ENCODE measurements around the gene RAB8B. TPM values are rescaled to one million over a fixed set of nuclear protein-coding genes. Genes with fewer than 3 reads are reported as not detected.
"Not testable (repeated sequence)": the region's sequence is repeated elsewhere in the genome, so short reads cannot be mapped to it uniquely, and the experiment has no call there.

Gene RAB8B
- polyA plus RNA-seq, 3 donors: 2.7 to 24.2 (median 11.2) TPM

DNA sequence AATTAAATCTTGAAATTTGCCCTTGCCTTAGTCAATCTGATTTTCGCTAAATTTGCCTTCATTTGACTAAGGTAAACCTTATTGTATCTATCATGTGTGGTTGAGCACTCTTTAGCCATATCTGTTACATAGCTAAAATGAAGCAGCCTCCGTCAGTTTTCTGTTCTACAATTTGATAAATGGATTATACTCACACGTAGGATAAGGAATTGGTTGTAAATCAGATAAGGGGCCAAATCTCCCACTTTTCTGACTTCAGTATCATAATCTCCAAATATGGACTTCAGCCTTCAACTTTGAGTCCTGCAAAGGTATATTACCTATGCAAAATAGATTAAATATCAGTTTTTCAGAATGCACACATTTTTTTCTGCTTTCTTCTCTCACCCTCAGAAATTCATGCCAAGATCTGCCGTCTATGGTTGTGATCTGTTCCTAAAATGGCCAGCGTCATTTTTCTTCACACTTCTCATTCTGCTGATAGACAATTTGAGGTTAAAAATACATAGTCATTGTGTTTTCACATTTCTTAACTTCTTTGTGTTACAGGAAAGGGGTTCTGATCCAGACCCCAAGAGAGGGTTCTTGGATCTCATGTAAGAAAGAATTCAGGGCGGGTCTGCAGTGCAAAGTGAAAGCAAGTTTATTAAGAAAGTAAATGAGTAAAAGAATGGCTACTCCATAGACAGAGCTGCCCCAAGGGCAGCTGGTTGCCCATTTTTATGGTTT, 36.9 kb downstream of the RAB8B start:
- WGBS, 3 donors: 60 to 84% (median 66%) methylated on average over 6 of the region's 6 CpGs
- H3K27ac ChIP-seq (ENCODE audit: low read depth, low read length): no peak overlapping the region

DNA sequence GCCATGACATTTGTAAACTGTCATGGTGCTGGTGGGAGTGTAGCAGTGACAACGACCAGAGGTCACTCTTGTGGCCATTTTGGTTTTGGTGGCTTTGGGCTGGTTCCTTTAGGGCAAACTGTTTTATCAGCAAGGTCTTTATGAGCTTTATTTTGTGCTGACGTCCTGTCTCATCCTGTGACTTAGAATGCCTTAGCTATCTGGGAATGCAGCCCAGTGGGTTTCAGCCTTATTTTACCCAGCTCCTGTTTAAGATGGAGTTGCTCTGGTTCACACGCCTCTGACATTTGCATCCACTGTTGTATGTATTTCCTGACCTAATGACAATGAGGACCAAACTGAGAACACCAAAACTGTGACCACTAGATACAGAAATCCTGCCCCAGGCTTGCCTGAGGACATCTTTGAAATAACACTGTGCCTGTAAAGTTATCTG, 37.6 kb downstream of the RAB8B start:
- 59 to 86% (median 68%) methylated on average over 3 of the region's 3 CpGs for WGBS, 3 donors
- H3K27ac ChIP-seq (ENCODE audit: low read depth, low read length): no peak overlapping the region

GRCh38 chr15:63227689-63228088, 38.3 kb downstream of the RAB8B start:
- WGBS, 3 donors: 96 to 100% (median 96%) methylated on average over 2 of the region's 2 CpGs
- H3K27ac ChIP-seq (ENCODE audit: low read depth, low read length): no peak overlapping the region

DNA sequence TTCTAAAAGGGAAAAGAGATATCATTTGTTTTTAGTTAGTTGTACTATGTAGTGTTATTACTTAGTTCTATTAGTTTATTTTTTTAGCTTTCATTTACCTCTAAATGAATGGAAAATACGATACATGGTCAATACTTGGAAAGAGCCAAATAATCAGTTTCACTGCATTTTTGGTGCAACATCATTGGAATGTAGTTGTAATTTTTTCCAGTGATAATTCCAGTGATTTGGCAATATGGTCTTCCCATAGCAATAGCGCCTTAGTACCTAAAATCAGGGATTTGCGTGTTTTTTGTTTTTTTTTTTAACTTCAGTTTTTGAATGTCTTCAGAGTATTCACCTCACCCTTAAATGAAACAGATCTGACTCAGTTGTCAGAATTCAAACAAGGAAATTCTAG, 41.8 kb downstream of the RAB8B start:
- H3K27ac ChIP-seq (ENCODE audit: low read depth, low read length): no peak overlapping the region
- 92 to 97% (median 95%) methylated on average over 3 of the region's 3 CpGs for WGBS, 3 donors

- H3K27ac ChIP-seq (ENCODE audit: low read depth, low read length): no peak overlapping the region
- 23 to 75% (median 38%) methylated on average over 1 of the region's 1 CpG for WGBS, 3 donors
Measured at GRCh38 chr15:63231706-63232105, 42.3 kb downstream of the RAB8B start.

DNA sequence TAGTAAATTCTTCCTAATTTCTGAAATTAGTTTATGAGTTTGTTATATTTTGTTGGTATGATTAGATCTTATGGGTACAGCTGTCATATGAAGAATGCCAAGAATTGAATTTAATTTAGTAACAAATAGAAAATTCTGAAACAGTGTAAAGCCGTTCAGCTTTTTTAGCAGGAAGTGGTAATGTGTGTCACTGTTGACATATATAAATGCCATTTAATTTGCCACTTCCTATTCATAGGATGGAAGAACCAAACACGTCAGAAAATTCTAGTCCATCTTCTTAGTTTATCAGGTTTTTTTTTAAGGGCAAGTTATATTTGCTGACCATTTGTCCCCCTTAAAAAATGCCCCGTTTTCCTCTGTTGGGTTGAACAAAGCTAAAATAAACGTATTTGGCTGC, 43.0 kb downstream of the RAB8B start:
- no peak overlapping the region for H3K27ac ChIP-seq (ENCODE audit: low read depth, low read length)
- 50 to 83% (median 53%) methylated on average over 4 of the region's 4 CpGs for WGBS, 3 donors

DNA sequence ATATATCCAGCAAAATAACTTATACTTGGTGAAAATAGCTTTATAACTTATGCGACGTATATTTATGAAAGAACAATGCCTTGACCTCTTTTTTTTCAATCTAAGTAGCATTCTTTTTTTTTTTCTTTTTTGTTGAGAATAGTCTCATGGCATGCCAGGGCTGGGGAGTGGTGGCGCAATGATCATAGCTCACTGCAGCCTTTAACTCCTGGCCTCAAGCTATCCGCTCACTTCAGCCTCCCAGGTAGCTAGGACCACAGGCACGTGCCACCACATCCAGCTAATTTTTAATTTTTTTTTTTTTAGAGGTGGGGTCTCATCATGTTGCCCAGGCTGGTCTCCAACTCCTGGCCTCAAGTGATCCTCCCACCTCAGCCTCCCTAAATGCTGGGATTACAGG, 43.5 kb downstream of the RAB8B start:
- no peak overlapping the region for H3K27ac ChIP-seq (ENCODE audit: low read depth, low read length)
- 93 to 96% (median 94%) methylated on average over 5 of the region's 5 CpGs for WGBS, 3 donors

GRCh38 chr15:63233667-63234423, 44.4 kb downstream of the RAB8B start:
- no peak overlapping the region for H3K27ac ChIP-seq (ENCODE audit: low read depth, low read length)
- 25 to 37% (median 34%) methylated on average over 5 of the region's 5 CpGs for WGBS, 3 donors

DNA sequence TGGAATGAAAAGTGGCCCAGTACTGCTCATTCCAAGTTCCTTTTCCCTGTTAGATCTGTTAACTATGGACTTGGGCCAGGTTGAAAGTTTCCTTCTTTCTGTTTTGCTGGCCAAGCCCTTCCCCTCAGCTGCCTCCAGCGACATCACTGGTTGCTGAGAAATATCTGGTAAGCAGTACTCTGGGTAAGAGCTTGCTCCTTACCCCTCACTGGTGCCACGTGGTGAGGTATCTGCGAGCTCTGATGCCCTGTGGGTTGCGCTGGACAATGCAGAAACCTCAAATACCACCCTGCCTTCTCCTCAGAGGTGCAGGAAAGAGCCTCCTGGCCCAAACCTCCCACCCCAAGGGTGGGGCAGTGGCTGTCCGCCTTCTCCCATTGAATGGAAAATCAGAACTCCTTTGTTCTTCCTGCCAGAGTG, 45.1 kb downstream of the RAB8B start:
- 36 to 70% (median 40%) methylated on average over 5 of the region's 5 CpGs for WGBS, 3 donors
- no peak overlapping the region for H3K27ac ChIP-seq (ENCODE audit: low read depth, low read length)

- H3K27ac ChIP-seq (ENCODE audit: low read depth, low read length): no peak overlapping the region
Measured at GRCh38 chr15:63236272-63236671, 46.9 kb downstream of the RAB8B start.

DNA sequence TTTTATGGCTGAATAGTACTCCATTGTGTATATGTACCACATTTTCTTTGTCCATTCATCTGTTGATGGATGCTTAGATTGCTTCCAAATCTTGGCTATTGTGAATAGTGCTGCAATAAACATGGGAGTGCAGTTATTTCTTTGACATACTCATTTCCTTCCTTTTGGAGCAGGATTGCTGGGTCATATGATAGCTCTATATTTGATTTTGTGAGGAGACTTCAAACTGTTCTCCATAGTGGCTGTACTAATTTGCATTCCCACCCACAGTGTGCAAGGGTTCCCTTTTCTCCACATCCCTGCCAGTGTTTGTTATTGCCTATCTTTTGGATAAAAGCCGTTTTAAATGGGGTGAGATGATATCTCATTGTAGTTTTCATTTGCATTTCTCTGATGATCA, 47.7 kb downstream of the RAB8B start:
- 64 to 73% (median 67%) methylated on average over 1 of the region's 1 CpG for WGBS, 3 donors
- H3K27ac ChIP-seq (ENCODE audit: low read depth, low read length): not testable (repeated sequence)

- H3K27ac ChIP-seq (ENCODE audit: low read depth, low read length): no peak overlapping the region
Measured at GRCh38 chr15:63238171-63238570, 48.8 kb downstream of the RAB8B start.

DNA sequence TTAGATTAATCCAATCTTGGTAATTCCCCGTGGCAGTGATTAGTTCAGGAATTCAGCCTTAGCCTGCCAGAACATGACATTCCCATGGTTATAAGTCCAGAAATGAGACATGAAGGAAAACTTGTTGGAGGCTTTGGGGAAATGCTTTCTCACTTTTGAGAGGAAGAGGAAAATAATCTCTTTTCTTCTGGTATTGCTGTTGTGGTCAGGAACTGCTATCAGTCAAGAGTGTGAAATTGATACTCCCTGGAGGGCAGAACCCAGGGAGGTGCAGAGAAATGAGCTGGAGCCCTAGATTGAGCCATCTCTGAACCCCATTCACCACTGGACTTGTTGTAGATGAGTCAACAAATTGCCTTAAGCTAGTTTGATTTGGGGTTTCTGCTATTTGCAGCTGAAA, 49.4 kb downstream of the RAB8B start:
- 38 to 44% (median 39%) methylated on average over 1 of the region's 1 CpG for WGBS, 3 donors
- no peak overlapping the region for H3K27ac ChIP-seq (ENCODE audit: low read depth, low read length)

- 88 to 97% (median 90%) methylated on average over 3 of the region's 3 CpGs for WGBS, 3 donors
- no peak overlapping the region for H3K27ac ChIP-seq (ENCODE audit: low read depth, low read length)
Measured at GRCh38 chr15:63240109-63240508, 50.7 kb downstream of the RAB8B start.

DNA sequence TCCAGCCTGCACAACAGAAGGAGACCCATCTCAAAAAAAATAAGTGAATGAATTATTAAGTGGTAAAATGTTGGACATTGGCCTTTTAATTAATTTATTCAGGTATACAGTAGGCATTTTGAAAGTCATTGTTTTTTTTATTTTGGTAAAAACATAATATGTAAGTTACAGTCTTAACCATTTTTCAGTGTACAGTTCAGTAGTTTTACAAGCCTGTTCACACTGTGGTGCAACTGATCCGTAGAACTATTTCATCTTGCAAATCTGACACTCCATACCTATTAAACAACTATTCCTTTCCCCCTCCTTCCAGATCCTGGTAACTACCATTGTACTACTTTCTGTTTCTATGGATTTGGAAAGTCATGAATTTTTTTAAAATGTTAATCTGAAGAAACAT, 51.9 kb downstream of the RAB8B start:
- 83 to 100% (median 93%) methylated on average over 1 of the region's 1 CpG for WGBS, 3 donors
- no peak overlapping the region for H3K27ac ChIP-seq (ENCODE audit: low read depth, low read length)

GRCh38 chr15:63243101-63243500, 53.7 kb downstream of the RAB8B start:
- no peak overlapping the region for H3K27ac ChIP-seq (ENCODE audit: low read depth, low read length)
- 78 to 88% (median 79%) methylated on average over 1 of the region's 1 CpG for WGBS, 3 donors

DNA sequence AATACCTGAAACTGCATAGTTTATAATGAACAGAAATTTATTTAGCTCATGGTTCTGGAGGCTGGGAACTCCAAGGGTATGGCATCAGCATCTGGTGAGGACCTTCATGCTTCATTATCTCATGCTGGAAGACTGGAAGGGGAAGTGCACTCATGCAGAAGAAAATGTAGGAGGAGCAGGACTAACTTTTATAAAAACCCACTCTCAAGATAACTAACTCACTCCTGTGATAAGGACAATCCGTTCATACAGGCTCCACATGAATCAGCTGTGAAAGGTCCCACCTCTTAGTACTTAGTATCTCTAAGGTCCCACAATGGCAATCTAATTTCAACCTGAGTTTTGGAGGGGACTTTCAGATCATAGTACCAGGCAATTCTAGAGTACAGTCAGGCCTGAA, 54.4 kb downstream of the RAB8B start:
- no peak overlapping the region for H3K27ac ChIP-seq (ENCODE audit: low read depth, low read length)
- 31 to 75% (median 72%) methylated on average over 1 of the region's 1 CpG for WGBS, 3 donors

DNA sequence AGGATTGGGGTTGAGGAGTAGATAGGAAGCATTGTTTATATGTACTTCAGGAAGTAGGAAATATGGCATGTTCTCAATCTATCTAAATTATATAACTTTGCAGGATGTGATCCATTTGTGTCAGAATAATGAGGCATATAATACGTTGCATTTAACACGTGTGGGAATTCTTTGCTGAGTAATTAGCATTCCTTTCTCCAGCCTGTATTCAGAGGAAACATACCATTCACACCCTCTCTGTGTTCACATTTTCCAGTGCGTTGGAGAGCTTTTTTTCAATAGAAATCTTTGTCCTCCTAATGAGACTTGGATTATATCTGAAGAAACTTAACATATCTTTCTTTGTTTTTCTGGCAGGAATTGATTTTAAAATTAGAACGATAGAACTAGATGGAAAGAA, 55.0 kb downstream of the RAB8B start:
- 23 to 40% (median 39%) methylated on average over 4 of the region's 4 CpGs for WGBS, 3 donors
- no peak overlapping the region for H3K27ac ChIP-seq (ENCODE audit: low read depth, low read length)

DNA sequence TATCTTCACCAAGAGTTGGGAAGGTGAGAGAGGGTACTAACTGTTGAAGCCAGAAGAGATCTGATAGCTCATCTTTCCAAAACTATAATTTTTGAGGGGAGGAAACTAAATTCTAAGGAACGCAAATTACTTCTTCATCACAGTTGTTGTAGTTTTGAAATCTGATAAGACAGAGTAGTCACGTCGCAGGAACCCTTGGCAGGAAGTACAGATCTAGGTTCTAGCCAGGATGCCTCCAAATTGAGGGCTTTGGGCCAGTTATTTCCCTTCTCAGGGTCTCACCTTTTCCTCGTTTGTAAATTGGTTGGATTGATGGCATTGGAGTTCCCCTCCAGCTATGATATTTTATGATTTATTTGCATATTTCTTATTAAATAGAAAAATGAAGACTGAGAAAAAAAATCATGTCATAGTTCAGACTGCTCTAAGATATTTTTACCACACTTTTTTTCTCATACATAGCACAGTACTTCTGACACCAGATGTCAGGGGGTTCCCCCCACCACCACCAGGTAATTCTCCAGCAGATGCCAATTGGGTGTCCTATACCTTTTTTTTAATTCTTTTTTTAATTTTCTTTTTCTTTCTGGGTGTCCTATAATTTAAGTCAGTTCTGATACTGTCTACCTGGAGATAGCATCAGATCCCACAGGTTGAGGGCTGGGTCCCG, 55.7 kb downstream of the RAB8B start:
- WGBS, 3 donors: 30 to 54% (median 35%) methylated on average over 5 of the region's 5 CpGs
- H3K27ac ChIP-seq (ENCODE audit: low read depth, low read length): peak overlapping the region; percentile 59
